Lung microvascular endothelial cell (primary cell): ENCODE data around the gene NPEPPS. TPM values are rescaled to one million over a fixed set of nuclear protein-coding genes. Genes with fewer than 3 reads are reported as not detected.

Source experiments
- DNase-seq, 2 donors: peaks; one replicate each; pipeline versions ENCODE4 v3.0.0 to v3.0.0-alpha.2; 2010; ENCODE audit warnings: low read depth in 2 of 2
- total RNA-seq: library from RNA; depleted of rRNA; stranded (reverse); fragments of >200 nt; gene quantifications from 2 replicates; pipeline ENCODE4 v1.2.1, GENCODE V29; 2014

The NPEPPS gene
- total RNA-seq, 1 donor from 2014 or later: 70.0 TPM

DNA sequence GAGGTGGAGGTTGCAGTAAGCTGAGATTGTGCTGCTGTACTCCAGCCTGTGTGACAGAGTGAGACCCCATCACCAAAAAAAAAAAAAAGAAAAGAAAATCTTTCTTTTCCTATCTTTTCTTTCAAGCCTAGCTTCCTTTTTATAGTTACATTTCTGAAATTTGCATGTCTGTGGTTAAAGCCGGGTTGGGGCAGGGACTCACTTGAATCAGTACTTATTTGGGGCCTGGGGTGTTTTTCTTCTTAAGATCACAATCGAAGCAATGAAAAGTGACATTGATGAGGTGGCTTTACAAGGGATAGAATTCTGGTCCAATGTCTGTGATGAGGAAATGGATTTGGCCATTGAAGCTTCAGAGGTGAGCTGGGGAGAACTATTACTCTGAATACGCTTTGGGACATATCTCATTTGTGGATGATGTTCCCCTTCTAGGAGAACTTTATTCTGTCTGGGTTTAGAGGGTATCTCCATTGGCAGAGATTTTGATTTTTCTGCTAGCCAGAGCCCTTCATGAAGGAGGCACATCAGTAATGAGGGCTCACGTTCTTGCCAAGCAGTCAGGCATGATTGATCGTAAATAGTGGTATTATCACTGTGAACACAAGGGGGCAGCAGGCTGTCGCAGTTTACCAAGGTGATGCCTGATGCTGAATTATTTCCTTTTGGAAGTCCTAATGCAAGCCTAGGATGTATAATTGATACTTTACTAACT lies 133.2 kb downstream of the NPEPPS start:
- peak; percentile 70 to 79 for DNase-seq

DNA sequence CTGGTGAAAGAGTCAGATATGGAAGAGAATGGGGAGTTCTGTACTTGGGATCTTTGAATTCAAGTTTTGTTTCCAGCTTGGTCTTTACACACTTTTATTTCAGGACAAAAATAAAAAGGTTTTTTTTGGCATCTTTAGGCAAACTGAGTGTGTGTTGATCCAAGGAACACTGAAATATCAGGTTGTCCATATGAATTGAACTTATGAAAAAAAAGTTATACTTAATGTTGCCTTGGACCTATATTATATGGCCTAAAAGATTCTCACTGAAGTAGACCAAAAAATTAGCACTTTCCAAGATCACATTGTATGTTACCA lies 133.7 kb downstream of the NPEPPS start:
- no peak for DNase-seq

DNA sequence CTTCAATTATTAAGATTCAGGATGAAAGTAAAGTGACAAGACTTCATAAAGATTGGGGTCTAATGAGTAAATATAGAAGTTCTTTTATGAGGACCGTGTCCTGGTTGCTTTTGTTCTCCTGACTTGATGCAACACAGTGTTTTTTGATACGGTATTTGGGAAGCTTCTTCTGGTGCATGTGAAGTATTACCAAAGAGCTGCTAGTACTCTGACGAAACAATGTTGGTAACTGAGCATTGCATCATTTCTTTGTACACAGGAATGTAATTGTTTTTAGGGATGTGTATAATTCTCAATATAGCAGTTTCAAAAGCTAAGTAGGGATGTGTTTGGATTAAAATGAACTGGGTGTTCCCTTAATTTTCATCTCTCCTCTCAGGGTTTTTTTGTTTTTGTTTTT lies 134.7 kb downstream of the NPEPPS start:
- no peak for DNase-seq

DNA sequence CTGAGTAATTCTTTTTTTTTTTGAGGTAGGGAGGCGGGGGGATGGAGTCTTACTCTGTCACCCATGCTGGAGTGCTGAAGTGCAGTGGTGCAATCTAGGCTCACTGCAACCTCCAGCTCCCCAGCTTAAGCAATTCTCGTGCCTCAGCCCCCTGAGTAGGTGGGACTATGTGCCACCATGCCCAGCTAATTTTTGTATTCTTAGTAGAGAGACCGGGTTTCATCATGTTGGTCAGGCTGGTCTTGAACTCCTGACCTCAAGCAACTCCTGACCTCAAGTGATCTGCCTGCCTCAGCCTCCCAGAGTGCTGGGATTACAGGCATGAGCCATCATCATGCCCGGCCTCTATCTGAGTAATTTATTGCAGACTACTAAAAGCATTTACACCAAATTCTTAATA lies 138.2 kb downstream of the NPEPPS start:
- no peak for DNase-seq

DNA sequence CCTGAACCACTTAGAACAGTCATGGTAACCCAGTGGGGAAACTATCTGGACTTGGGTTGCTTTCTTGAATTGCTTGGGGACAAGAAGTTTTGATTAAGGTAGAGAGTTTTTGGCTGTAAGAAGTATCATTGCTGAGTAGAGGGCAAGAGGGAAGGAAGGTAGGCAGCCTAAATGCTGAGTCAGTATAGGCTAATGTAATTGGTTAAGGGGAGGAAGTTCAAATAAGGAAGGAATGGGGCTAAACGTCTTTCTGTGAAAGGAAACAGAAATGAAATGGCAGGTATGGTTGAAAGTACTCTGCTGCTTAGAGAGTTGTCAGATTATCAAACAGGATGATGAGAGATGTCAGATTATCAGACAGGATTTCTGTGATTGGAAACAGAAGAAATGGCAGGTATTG lies 139.2 kb downstream of the NPEPPS start:
- no peak for DNase-seq

Other genes starting within 250 kb of the NPEPPS start
- gene EFCAB13, start 207.2 kb upstream of the NPEPPS start, total RNA-seq: 2.4 and 6.2 TPM in 2 replicates
- gene KPNB1, start 118.8 kb downstream of the NPEPPS start, total RNA-seq: 167 and 179 TPM in 2 replicates
- 5.6 and 5.7 TPM in 2 replicates for gene TBKBP1, start 163.1 kb downstream of the NPEPPS start, total RNA-seq
- not detected in 2 replicates for gene TBX21, start 202.1 kb downstream of the NPEPPS start, total RNA-seq